Measurements from ENCODE around the gene ZSCAN10. TPM values are rescaled to one million over a fixed set of nuclear protein-coding genes. Genes with fewer than 3 reads are reported as not detected.

Gene ZSCAN10
- total RNA-seq, 3 donors from 2014 or later: not detected

- no peaks in the 10 kb centered on the region for H3K9me3 ChIP-seq
- H3K27me3 ChIP-seq: peaks cover 0 to 3% of the 10 kb centered on the region in 2 donors
- H3K27ac ChIP-seq: no peak overlapping the region
- no peak for DNase-seq (ENCODE audit: low spot score in 2 of 2)
- no peak overlapping the region for H3K4me3 ChIP-seq
- TF ChIP-seq POLR2A (IDR thresholded peaks at IDR 0.05) (no peak), POLR2AphosphoS5 (IDR thresholded peaks at IDR 0.05) (no peak), CTCF (IDR thresholded peaks at IDR 0.05) (no peak)
- H3K4me1 ChIP-seq: no peaks in the 10 kb centered on the region
- intact Hi-C loops (cut with DNase I; ENCODE audit: low total_unique reads): no loop called here
- no peaks in the 10 kb centered on the region for H3K36me3 ChIP-seq
These were observed 1.8 kb downstream of the ZSCAN10 start for GRCh38 chr16:3097266-3097665.

GRCh38 chr16:3096362-3096761 lies 2.7 kb downstream of the ZSCAN10 start:
- DNase-seq (ENCODE audit: low spot score in 2 of 2): no peak
- intact Hi-C loops (cut with DNase I; ENCODE audit: low total_unique reads): no loop called here
- H3K27me3 ChIP-seq: peaks cover 0 to 10% of the 10 kb centered on the region in 2 donors

GRCh38 chr16:3095869-3096268 lies 3.2 kb downstream of the ZSCAN10 start:
- no peaks in the 10 kb centered on the region for H3K9me3 ChIP-seq
- no peaks in the 10 kb centered on the region for H3K36me3 ChIP-seq
- no peak overlapping the region for H3K4me3 ChIP-seq
- H3K27me3 ChIP-seq: peaks cover 0 to 13% of the 10 kb centered on the region in 2 donors
- no peak for DNase-seq (ENCODE audit: low spot score in 2 of 2)
- no peak for TF ChIP-seq POLR2AphosphoS5 (IDR thresholded peaks at IDR 0.05)
- intact Hi-C loops (cut with DNase I; ENCODE audit: low total_unique reads): no loop called here
- H3K4me1 ChIP-seq: no peaks in the 10 kb centered on the region
- no peak overlapping the region for H3K27ac ChIP-seq

More at GRCh38 chr16:3096362-3096761, 2.7 kb downstream of the ZSCAN10 start:
- Histone ChIP-seq H3K4me1 (no peaks in the 10 kb centered on the region), H3K36me3 (no peaks in the 10 kb centered on the region), H3K9me3 (no peaks in the 10 kb centered on the region), H3K27ac (no peak overlapping the region), H3K4me3 (no peak overlapping the region)
- TF ChIP-seq POLR2AphosphoS5 (IDR thresholded peaks at IDR 0.05): no peak

- H3K4me1 ChIP-seq: no peaks in the 10 kb centered on the region
- no peak overlapping the region for H3K4me3 ChIP-seq
- no peaks in the 10 kb centered on the region for H3K36me3 ChIP-seq
- TF ChIP-seq POLR2AphosphoS5 (IDR thresholded peaks at IDR 0.05) (no peak), CTCF (IDR thresholded peaks at IDR 0.05) (peak in 1 of 3 donors; percentile 39)
- intact Hi-C loops (cut with DNase I; ENCODE audit: low total_unique reads): no loop called here
- H3K27me3 ChIP-seq: peaks cover 0 to 13% of the 10 kb centered on the region in 2 donors
- H3K27ac ChIP-seq: no peak overlapping the region
- H3K9me3 ChIP-seq: no peaks in the 10 kb centered on the region
- no peak for DNase-seq (ENCODE audit: low spot score in 2 of 2)
These were observed 4.6 kb downstream of the ZSCAN10 start for GRCh38 chr16:3094289-3095027.

GRCh38 chr16:3092501-3092941 lies 6.6 kb downstream of the ZSCAN10 start:
- Histone ChIP-seq H3K27ac (no peak overlapping the region), H3K36me3 (no peaks in the 10 kb centered on the region), H3K4me3 (no peak overlapping the region), H3K27me3 (peaks cover 0 to 13% of the 10 kb centered on the region in 2 donors), H3K4me1 (no peaks in the 10 kb centered on the region), H3K9me3 (no peaks in the 10 kb centered on the region)
- no peak for DNase-seq (ENCODE audit: low spot score in 2 of 2)
- no peak for TF ChIP-seq CTCF (IDR thresholded peaks at IDR 0.05)
- no peak for TF ChIP-seq POLR2A (IDR thresholded peaks at IDR 0.05)
- TF ChIP-seq POLR2AphosphoS5 (IDR thresholded peaks at IDR 0.05): no peak
- intact Hi-C loops (cut with DNase I; ENCODE audit: low total_unique reads): no loop called here

- intact Hi-C loops (cut with DNase I; ENCODE audit: low total_unique reads): no loop called here
- H3K4me3 ChIP-seq: no peak overlapping the region
- H3K4me1 ChIP-seq: no peaks in the 10 kb centered on the region
- no peak for TF ChIP-seq POLR2A (IDR thresholded peaks at IDR 0.05)
- no peak for TF ChIP-seq POLR2AphosphoS5 (IDR thresholded peaks at IDR 0.05)
- no peak for TF ChIP-seq CTCF (IDR thresholded peaks at IDR 0.05)
- no peaks in the 10 kb centered on the region for H3K9me3 ChIP-seq
- no peaks in the 10 kb centered on the region for H3K36me3 ChIP-seq
- H3K27me3 ChIP-seq: peaks cover 0 to 13% of the 10 kb centered on the region in 2 donors
- DNase-seq (ENCODE audit: low spot score in 2 of 2): no peak
- H3K27ac ChIP-seq: no peak overlapping the region
These were observed 7.5 kb downstream of the ZSCAN10 start for GRCh38 chr16:3091551-3091950.

Data from breast epithelium (tissue), 4 donors.